HT1080 (cell line): ENCODE measurements around the gene XIRP2. TPM values are rescaled to one million over a fixed set of nuclear protein-coding genes. Genes with fewer than 3 reads are reported as not detected.
"Not testable (repeated sequence)": the region's sequence is repeated elsewhere in the genome, so short reads cannot be mapped to it uniquely, and the experiment has no call there.

ENCODE experiments used
- DNase-seq: peaks from one replicate; pipeline ENCODE4 v3.0.0-alpha.2; 2015; ENCODE audit warnings: low read depth
- total RNA-seq: library from RNA; depleted of rRNA; stranded (reverse); fragments of >200 nt; shearing (Covaris generic); gene quantifications from 2 replicates; pipeline ENCODE4 v1.2.3, GENCODE V29; 2014

XIRP2 gene
- total RNA-seq, 1 experiment from 2014 or later = 0.18 TPM

- DNase-seq = no peak
These were observed 300.0 kb downstream of the XIRP2 start for GRCh38 chr2:167187978-167188967.

- DNase-seq = peak; percentile 46
These were observed 301.8 kb downstream of the XIRP2 start for GRCh38 chr2:167190053-167190452.

GRCh38 chr2:167191588-167191987 lies 303.3 kb downstream of the XIRP2 start:
- DNase-seq = no peak

- no peak for DNase-seq
These were observed 304.6 kb downstream of the XIRP2 start for GRCh38 chr2:167192833-167193232.

GRCh38 chr2:167196461-167197252 lies 308.4 kb downstream of the XIRP2 start:
- peak; percentile 31 for DNase-seq

GRCh38 chr2:167198009-167198408 lies 309.7 kb downstream of the XIRP2 start:
- no peak for DNase-seq

- no peak for DNase-seq
These were observed 310.3 kb downstream of the XIRP2 start for GRCh38 chr2:167198576-167198975.

- no peak for DNase-seq
These were observed 311.7 kb downstream of the XIRP2 start for GRCh38 chr2:167200019-167200418.

GRCh38 chr2:167209784-167210183 lies 321.5 kb downstream of the XIRP2 start:
- no peak for DNase-seq

GRCh38 chr2:167212014-167212648 lies 323.9 kb downstream of the XIRP2 start:
- DNase-seq = peak; percentile 45

- no peak for DNase-seq
These were observed 327.3 kb downstream of the XIRP2 start for GRCh38 chr2:167215595-167215994.

GRCh38 chr2:167237478-167237877 lies 349.2 kb downstream of the XIRP2 start:
- DNase-seq = no peak

- peak; percentile 11 for DNase-seq
These were observed 352.4 kb downstream of the XIRP2 start for GRCh38 chr2:167240671-167241070.

- no peak for DNase-seq
These were observed 360.9 kb downstream of the XIRP2 start for GRCh38 chr2:167249197-167249596.

- peak; percentile 74 for DNase-seq
These were observed 364.7 kb downstream of the XIRP2 start for GRCh38 chr2:167253025-167253424.

GRCh38 chr2:167254721-167255120 lies 366.4 kb downstream of the XIRP2 start:
- no peak for DNase-seq

- no peak for DNase-seq
These were observed 370.4 kb downstream of the XIRP2 start for GRCh38 chr2:167258712-167259111.

GRCh38 chr2:167264380-167264779 lies 376.1 kb downstream of the XIRP2 start:
- peak; percentile 39 for DNase-seq

- no peak for DNase-seq
These were observed 376.7 kb downstream of the XIRP2 start for GRCh38 chr2:167265004-167265403.

- no peak for DNase-seq
These were observed 377.4 kb downstream of the XIRP2 start for GRCh38 chr2:167265722-167266121.

- not testable (repeated sequence) for DNase-seq
These were observed 380.0 kb downstream of the XIRP2 start for GRCh38 chr2:167268245-167268644.

GRCh38 chr2:167271932-167272331 lies 383.7 kb downstream of the XIRP2 start:
- peak; percentile 38 for DNase-seq
